Keratinocyte (primary cell): ENCODE results near the gene POR. TPM values are rescaled to one million over a fixed set of nuclear protein-coding genes. Genes with fewer than 3 reads are reported as not detected.

ENCODE experiments used
- DNase-seq: peaks from one replicate; pipeline ENCODE4 v3.0.0-alpha.2; 2011; ENCODE audit warnings: low read depth, missing footprints, low spot score
- FAIRE-seq: peaks from 2 replicates; lab custom pipeline; 2011; peaks lifted over from hg19 to GRCh38; lab: Jason Lieb, UNC
- H2AFZ ChIP-seq: 2 replicates; pipeline ENCODE4 v1.6.0; 2012; ENCODE audit warnings: low read length, control low read depth, inconsistent platforms; ENCODE audit not compliant: control insufficient read depth
- H3K27ac ChIP-seq: 2 replicates; pipeline ENCODE4 v1.5.1; 2011; ENCODE audit warnings: low read length; ENCODE audit not compliant: control insufficient read depth, insufficient read depth
- H3K27me3 ChIP-seq: 3 replicates; pipeline ENCODE4 v1.6.0; 2011; ENCODE audit warnings: low read length; ENCODE audit not compliant: control insufficient read depth, insufficient read depth; ENCODE audit errors: extremely low read depth
- H3K36me3 ChIP-seq, 2 experiments: 2 replicates in 1 of 2; 3 replicates in 1 of 2; pipeline ENCODE4 v1.5.1; 2011; ENCODE audit warnings: low read length in 2 of 2, mild to moderate bottlenecking in 1 of 2; ENCODE audit not compliant: control insufficient read depth in 2 of 2, insufficient read depth in 2 of 2; ENCODE audit errors: extremely low read depth in 1 of 2
- H3K4me1 ChIP-seq: 3 replicates; pipeline ENCODE4 v1.5.1; 2011; ENCODE audit warnings: low read length; ENCODE audit not compliant: control insufficient read depth, insufficient read depth; ENCODE audit errors: extremely low read depth
- H3K4me2 ChIP-seq: 3 replicates; pipeline ENCODE4 v1.6.0; 2011; ENCODE audit warnings: low read depth, low read length; ENCODE audit not compliant: control insufficient read depth, insufficient read depth; ENCODE audit errors: extremely low read depth
- H3K4me3 ChIP-seq, 3 experiments: fragments of 200-600 bp in 1 of 3; sonication (generic) in 1 of 3; 2 replicates in 2 of 3; 3 replicates in 1 of 3; pipeline ENCODE4 v1.5.1; 2011 to 2016; ENCODE audit warnings: low read length in 3 of 3, mild to moderate bottlenecking in 3 of 3, control low read depth in 2 of 3, inconsistent platforms in 1 of 3, low read depth in 1 of 3, mixed read lengths in 1 of 3, mixed run types in 1 of 3, moderate library complexity in 1 of 3; ENCODE audit not compliant: control insufficient read depth in 2 of 3, insufficient read depth in 2 of 3; ENCODE audit errors: extremely low read depth in 1 of 3
- H3K79me2 ChIP-seq: 2 replicates; pipeline ENCODE4 v1.6.0; 2012; ENCODE audit warnings: low read length; ENCODE audit not compliant: control insufficient read depth, insufficient read depth
- H3K9ac ChIP-seq: 3 replicates; pipeline ENCODE4 v1.6.0; 2011; ENCODE audit warnings: low read length; ENCODE audit not compliant: control insufficient read depth, insufficient read depth; ENCODE audit errors: extremely low read depth
- H3K9me1 ChIP-seq: 3 replicates; pipeline ENCODE4 v1.6.0; 2011; ENCODE audit warnings: low read length; ENCODE audit not compliant: control insufficient read depth, insufficient read depth; ENCODE audit errors: extremely low read depth
- H3K9me3 ChIP-seq: 2 replicates; pipeline ENCODE4 v1.5.1; 2012; ENCODE audit warnings: low read depth, low read length; ENCODE audit not compliant: control insufficient read depth
- H4K20me1 ChIP-seq: 3 replicates; pipeline ENCODE4 v1.6.0; 2011; ENCODE audit warnings: low read length; ENCODE audit not compliant: control insufficient read depth, insufficient read depth; ENCODE audit errors: extremely low read depth
- EZH2 ChIP-seq: IDR thresholded peaks from one replicate; pipeline ENCODE4 v1.6.1; 2012; ENCODE audit warnings: inconsistent platforms, mild to moderate bottlenecking, low read length, moderate library complexity
- dilution Hi-C: fragments of 300-500 bp; cut with MboI; formaldehyde crosslinking; loops from one replicate; pipeline ENCODE4 v1.7.0; 2020; ENCODE audit warnings: low sequenced_read_pairs; ENCODE audit not compliant: extremely low pct_ligation_motif_present
- polyA plus RNA-seq, 5 experiments: library from polyadenylated mRNA; depleted of rRNA in 3 of 5; stranded (reverse) in 3 of 5; stranded (forward) in 1 of 5; unstranded in 1 of 5; fragments of >200 nt; gene quantifications; 1 replicate in 1 of 5; 2 replicates in 3 of 5; 3 replicates in 1 of 5; pipeline versions ENCODE4 v1.2.1 to v1.2.3, GENCODE V29; 2011 to 2012; ENCODE audit warnings: missing spikeins in 2 of 5, low read depth in 1 of 5, low replicate concordance in 1 of 5
- TF ChIP-seq, protein P1 (sequence below), 3 experiments: IDR thresholded peaks in 1 of 3; conservative IDR thresholded peaks in 1 of 3; optimal IDR thresholded peaks in 1 of 3; 2 replicates in 2 of 3; 3 replicates in 1 of 3; pipeline versions ENCODE3 to v1.5.1; 2011; ENCODE audit warnings: low read length in 3 of 3, mild to moderate bottlenecking in 3 of 3, moderate library complexity in 2 of 3, control low read depth in 1 of 3, inconsistent platforms in 1 of 3; ENCODE audit not compliant: insufficient read depth in 2 of 3; ENCODE audit errors: extremely low read depth in 1 of 3

Gene POR
- polyA plus RNA-seq, 1 donor (not counting 4 experiments of a cell fraction or from before 2014, with no cell fraction given) = 28.6 TPM

DNA sequence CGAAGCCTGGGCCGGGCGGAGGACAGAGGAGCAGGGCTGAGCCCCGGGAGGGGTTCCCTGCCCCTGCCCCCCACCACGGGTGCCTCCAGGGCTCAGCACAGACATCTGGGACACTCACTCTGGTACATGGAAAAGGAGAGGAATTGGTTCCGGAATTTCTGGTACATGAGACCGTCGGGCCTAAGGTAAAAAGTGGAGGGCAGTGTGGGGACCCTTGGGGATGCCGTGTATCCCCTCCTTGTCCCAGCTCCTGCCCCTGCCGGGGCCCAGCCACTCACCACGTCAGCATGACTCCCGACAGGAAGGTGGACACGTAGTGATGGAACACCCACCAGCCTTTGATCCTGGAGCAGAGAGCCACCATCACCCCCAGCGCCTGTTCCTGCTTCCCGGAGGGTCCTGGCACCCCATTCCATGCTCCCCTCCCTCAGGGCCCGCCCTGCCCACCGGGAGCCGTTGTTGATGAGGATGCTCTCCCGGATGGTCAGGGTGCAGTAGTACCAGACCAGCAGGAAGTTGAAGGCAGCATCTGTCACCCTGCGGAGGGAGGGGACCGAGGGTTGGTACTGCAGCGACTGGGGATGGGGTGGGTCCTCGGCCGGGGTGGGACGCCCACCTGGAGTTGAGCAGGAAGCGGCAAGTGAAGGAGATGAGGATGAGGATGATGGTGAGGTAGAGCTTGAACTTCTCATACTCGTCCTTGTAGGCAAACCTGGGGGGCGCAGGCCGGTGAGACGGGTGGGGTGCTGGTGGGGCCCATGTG is 73.0 kb downstream of the POR start:
- DNase-seq (no peak), FAIRE-seq (no peak)
- Histone ChIP-seq H3K79me2 (no peaks in the 10 kb centered on the region), H3K9ac (no peak overlapping the region), H3K4me2 (no peak overlapping the region), H3K9me3 (no peaks in the 10 kb centered on the region), H3K27me3 (no peaks in the 10 kb centered on the region), H3K4me1 (no peaks in the 10 kb centered on the region), H4K20me1 (no peaks in the 10 kb centered on the region), H3K9me1 (no peaks in the 10 kb centered on the region), H3K4me3 (no peak overlapping the region), H3K36me3 (peaks cover 5 to 15% of the 10 kb centered on the region in 2 experiments), H3K27ac (no peak overlapping the region), H2AFZ (no peak overlapping the region)
- dilution Hi-C loops = no loop called here
- TF ChIP-seq, protein P1, sequence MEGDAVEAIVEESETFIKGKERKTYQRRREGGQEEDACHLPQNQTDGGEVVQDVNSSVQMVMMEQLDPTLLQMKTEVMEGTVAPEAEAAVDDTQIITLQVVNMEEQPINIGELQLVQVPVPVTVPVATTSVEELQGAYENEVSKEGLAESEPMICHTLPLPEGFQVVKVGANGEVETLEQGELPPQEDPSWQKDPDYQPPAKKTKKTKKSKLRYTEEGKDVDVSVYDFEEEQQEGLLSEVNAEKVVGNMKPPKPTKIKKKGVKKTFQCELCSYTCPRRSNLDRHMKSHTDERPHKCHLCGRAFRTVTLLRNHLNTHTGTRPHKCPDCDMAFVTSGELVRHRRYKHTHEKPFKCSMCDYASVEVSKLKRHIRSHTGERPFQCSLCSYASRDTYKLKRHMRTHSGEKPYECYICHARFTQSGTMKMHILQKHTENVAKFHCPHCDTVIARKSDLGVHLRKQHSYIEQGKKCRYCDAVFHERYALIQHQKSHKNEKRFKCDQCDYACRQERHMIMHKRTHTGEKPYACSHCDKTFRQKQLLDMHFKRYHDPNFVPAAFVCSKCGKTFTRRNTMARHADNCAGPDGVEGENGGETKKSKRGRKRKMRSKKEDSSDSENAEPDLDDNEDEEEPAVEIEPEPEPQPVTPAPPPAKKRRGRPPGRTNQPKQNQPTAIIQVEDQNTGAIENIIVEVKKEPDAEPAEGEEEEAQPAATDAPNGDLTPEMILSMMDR (optimal IDR thresholded peaks at IDR 0.05 in 1 of 3, IDR thresholded peaks at IDR 0.05 in 1 of 3, conservative IDR thresholded peaks at IDR 0.05 in 1 of 3; ENCODE audit: extremely low read depth in 1 of 3, insufficient read depth in 2 of 3, low read length in 3 of 3) = no peak
- no peak for TF ChIP-seq EZH2

- H3K9me3 ChIP-seq = no peaks in the 10 kb centered on the region
- H3K4me1 ChIP-seq = no peaks in the 10 kb centered on the region
- no peaks in the 10 kb centered on the region for H3K9me1 ChIP-seq
- no peak overlapping the region for H3K27ac ChIP-seq
- no peak overlapping the region for H3K4me2 ChIP-seq
- H4K20me1 ChIP-seq = no peaks in the 10 kb centered on the region
- no peaks in the 10 kb centered on the region for H3K27me3 ChIP-seq
- no peaks in the 10 kb centered on the region for H3K79me2 ChIP-seq
- no peak overlapping the region for H3K4me3 ChIP-seq
- TF ChIP-seq EZH2 = no peak
- TF ChIP-seq, protein P1 (optimal IDR thresholded peaks at IDR 0.05 in 1 of 3, IDR thresholded peaks at IDR 0.05 in 1 of 3, conservative IDR thresholded peaks at IDR 0.05 in 1 of 3; ENCODE audit: extremely low read depth in 1 of 3, insufficient read depth in 2 of 3, low read length in 3 of 3) = no peak
- no peak for FAIRE-seq
- H3K36me3 ChIP-seq = peaks cover 5 to 15% of the 10 kb centered on the region in 2 experiments
- H2AFZ ChIP-seq = no peak overlapping the region
- no peak for DNase-seq
- no peak overlapping the region for H3K9ac ChIP-seq
- dilution Hi-C loops = no loop called here
These were observed 73.9 kb downstream of the POR start for GRCh38 chr7:75988568-75989499.
